Activated T-helper 17 cell treated with anti-CD3 and anti-CD28 coated beads, Interleukin-2, amount 50 U/mL, for 72 hours (primary cell): ENCODE results near the gene NSMCE1. TPM values are rescaled to one million over a fixed set of nuclear protein-coding genes. Genes with fewer than 3 reads are reported as not detected.
"Not testable (repeated sequence)": the region's sequence is repeated elsewhere in the genome, so short reads cannot be mapped to it uniquely, and the experiment has no call there.

Experiments used
- ATAC-seq: fragments of 150-1000 bp; cut with Tn5 transposase; replicated peaks from 2 replicates; pipeline ENCODE4 v1.10.0; 2021; ENCODE audit warnings: mild to moderate bottlenecking, moderate library complexity
- H3K27ac Mint-ChIP-seq: one replicate; pipeline ENCODE4 v1.8.0; 2022; ENCODE audit warnings: mixed read lengths
- H3K27me3 Mint-ChIP-seq: one replicate; pipeline ENCODE4 v1.8.0; 2022; ENCODE audit warnings: mixed read lengths
- H3K36me3 Mint-ChIP-seq: one replicate; pipeline ENCODE4 v1.8.0; 2022; ENCODE audit warnings: low read depth, mild to moderate bottlenecking, mixed read lengths
- H3K4me1 Mint-ChIP-seq: one replicate; pipeline ENCODE4 v1.8.0; 2022; ENCODE audit warnings: mixed read lengths
- H3K4me3 Mint-ChIP-seq: one replicate; pipeline ENCODE4 v1.8.0; 2022; ENCODE audit warnings: mild to moderate bottlenecking, mixed read lengths
- H3K9me3 Mint-ChIP-seq: one replicate; pipeline ENCODE4 v1.8.0; 2022; ENCODE audit warnings: mixed read lengths
- total RNA-seq, 2 donors: library from RNA; stranded (reverse); gene quantifications; one replicate each; pipeline ENCODE4 v1.2.3, GENCODE V29; 2022

Gene NSMCE1
- total RNA-seq, 2 donors from 2014 or later: 59.6 to 99.8 TPM

GRCh38 chr16:27270349-27270748 lies 1.8 kb upstream of the NSMCE1 start:
- H3K27me3 Mint-ChIP-seq: no peaks in the 10 kb centered on the region
- H3K9me3 Mint-ChIP-seq: peaks cover 3% of the 10 kb centered on the region
- H3K4me1 Mint-ChIP-seq: peaks cover 38% of the 10 kb centered on the region
- no peak overlapping the region for H3K27ac Mint-ChIP-seq
- H3K36me3 Mint-ChIP-seq: peaks cover 28% of the 10 kb centered on the region
- H3K4me3 Mint-ChIP-seq: peak overlapping the region; percentile 96
- peak; percentile 25 for ATAC-seq

GRCh38 chr16:27269300-27270150 lies 953 bp upstream of the NSMCE1 start:
- ATAC-seq: no peak
- Mint-ChIP-seq H3K36me3 (peaks cover 34% of the 10 kb centered on the region), H3K27me3 (no peaks in the 10 kb centered on the region), H3K9me3 (peaks cover 3% of the 10 kb centered on the region), H3K4me3 (peak overlapping the region; percentile 96), H3K4me1 (peaks cover 44% of the 10 kb centered on the region), H3K27ac (peak overlapping the region; percentile 97)

GRCh38 chr16:27267037-27267677 lies 1.4 kb downstream of the NSMCE1 start:
- Mint-ChIP-seq H3K4me1 (peaks cover 46% of the 10 kb centered on the region), H3K27ac (peak overlapping the region; percentile 97), H3K9me3 (peaks cover 2% of the 10 kb centered on the region), H3K27me3 (no peaks in the 10 kb centered on the region), H3K4me3 (peak overlapping the region; percentile 96), H3K36me3 (peaks cover 53% of the 10 kb centered on the region)
- ATAC-seq: peak; percentile 15

- H3K4me1 Mint-ChIP-seq: peaks cover 44% of the 10 kb centered on the region
- no peaks in the 10 kb centered on the region for H3K9me3 Mint-ChIP-seq
- H3K36me3 Mint-ChIP-seq: peaks cover 58% of the 10 kb centered on the region
- no peaks in the 10 kb centered on the region for H3K27me3 Mint-ChIP-seq
- no peak for ATAC-seq
- peak overlapping the region; percentile 31 for H3K4me3 Mint-ChIP-seq
- peak overlapping the region; percentile 3 for H3K27ac Mint-ChIP-seq
Observed at GRCh38 chr16:27265982-27266381, 2.6 kb downstream of the NSMCE1 start.

- H3K4me3 Mint-ChIP-seq: peak overlapping the region; percentile 11
- H3K9me3 Mint-ChIP-seq: no peaks in the 10 kb centered on the region
- no peaks in the 10 kb centered on the region for H3K27me3 Mint-ChIP-seq
- H3K27ac Mint-ChIP-seq: peak overlapping the region; percentile 26
- peaks cover 66% of the 10 kb centered on the region for H3K36me3 Mint-ChIP-seq
- ATAC-seq: no peak
- H3K4me1 Mint-ChIP-seq: peaks cover 41% of the 10 kb centered on the region
Observed at GRCh38 chr16:27264151-27264550, 4.4 kb downstream of the NSMCE1 start.

- peaks cover 45% of the 10 kb centered on the region for H3K4me1 Mint-ChIP-seq
- H3K9me3 Mint-ChIP-seq, ATAC-seq, H3K4me3 Mint-ChIP-seq, H3K27me3 Mint-ChIP-seq, H3K27ac Mint-ChIP-seq: not testable (repeated sequence)
- H3K36me3 Mint-ChIP-seq: peaks cover 65% of the 10 kb centered on the region
Observed at GRCh38 chr16:27262904-27263423, 5.6 kb downstream of the NSMCE1 start.

- H3K4me3 Mint-ChIP-seq: no peak overlapping the region
- ATAC-seq: no peak
- no peaks in the 10 kb centered on the region for H3K27me3 Mint-ChIP-seq
- H3K36me3 Mint-ChIP-seq: peaks cover 71% of the 10 kb centered on the region
- peaks cover 47% of the 10 kb centered on the region for H3K4me1 Mint-ChIP-seq
- H3K9me3 Mint-ChIP-seq: no peaks in the 10 kb centered on the region
- peak overlapping the region; percentile 4 for H3K27ac Mint-ChIP-seq
Observed at GRCh38 chr16:27259710-27260109, 8.9 kb downstream of the NSMCE1 start.

GRCh38 chr16:27258241-27258734 lies 10.3 kb downstream of the NSMCE1 start:
- Mint-ChIP-seq H3K36me3 (peaks cover 75% of the 10 kb centered on the region), H3K9me3 (no peaks in the 10 kb centered on the region), H3K4me1 (peaks cover 52% of the 10 kb centered on the region), H3K4me3 (peak overlapping the region; percentile 18), H3K27me3 (no peaks in the 10 kb centered on the region), H3K27ac (peak overlapping the region; percentile 4)
- peak; percentile 27 for ATAC-seq

- H3K4me3 Mint-ChIP-seq: no peak overlapping the region
- peak overlapping the region; percentile 79 for H3K27ac Mint-ChIP-seq
- no peaks in the 10 kb centered on the region for H3K27me3 Mint-ChIP-seq
- H3K36me3 Mint-ChIP-seq: peaks cover 72% of the 10 kb centered on the region
- no peaks in the 10 kb centered on the region for H3K9me3 Mint-ChIP-seq
- peaks cover 47% of the 10 kb centered on the region for H3K4me1 Mint-ChIP-seq
- ATAC-seq: no peak
Observed at GRCh38 chr16:27257271-27257670, 11.3 kb downstream of the NSMCE1 start.

GRCh38 chr16:27256861-27257260 lies 11.7 kb downstream of the NSMCE1 start:
- Mint-ChIP-seq H3K27ac (peak overlapping the region; percentile 79), H3K36me3 (peaks cover 75% of the 10 kb centered on the region), H3K4me1 (peaks cover 49% of the 10 kb centered on the region), H3K27me3 (no peaks in the 10 kb centered on the region), H3K4me3 (no peak overlapping the region), H3K9me3 (no peaks in the 10 kb centered on the region)
- no peak for ATAC-seq

- H3K4me3 Mint-ChIP-seq: peak overlapping the region; percentile 82
- peaks cover 59% of the 10 kb centered on the region for H3K4me1 Mint-ChIP-seq
- H3K9me3 Mint-ChIP-seq: no peaks in the 10 kb centered on the region
- H3K27ac Mint-ChIP-seq: peak overlapping the region; percentile 96
- no peaks in the 10 kb centered on the region for H3K27me3 Mint-ChIP-seq
- peak; percentile 61 for ATAC-seq
- peaks cover 84% of the 10 kb centered on the region for H3K36me3 Mint-ChIP-seq
Observed at GRCh38 chr16:27254262-27254811, 14.2 kb downstream of the NSMCE1 start.

- ATAC-seq: peak; percentile 74
- H3K4me3 Mint-ChIP-seq: peak overlapping the region; percentile 82
Observed at GRCh38 chr16:27253526-27253930, 15.0 kb downstream of the NSMCE1 start.

GRCh38 chr16:27252206-27252585 lies 16.4 kb downstream of the NSMCE1 start:
- Mint-ChIP-seq H3K27me3 (no peaks in the 10 kb centered on the region), H3K4me1 (peaks cover 64% of the 10 kb centered on the region), H3K9me3 (no peaks in the 10 kb centered on the region), H3K27ac (peak overlapping the region; percentile 96), H3K36me3 (peaks cover 86% of the 10 kb centered on the region), H3K4me3 (peak overlapping the region; percentile 82)
- ATAC-seq: no peak

More at GRCh38 chr16:27253526-27253930, 15.0 kb downstream of the NSMCE1 start:
- peak overlapping the region; percentile 96 for H3K27ac Mint-ChIP-seq
- peaks cover 83% of the 10 kb centered on the region for H3K36me3 Mint-ChIP-seq
- H3K27me3 Mint-ChIP-seq: no peaks in the 10 kb centered on the region
- H3K4me1 Mint-ChIP-seq: peaks cover 55% of the 10 kb centered on the region
- no peaks in the 10 kb centered on the region for H3K9me3 Mint-ChIP-seq

- peak overlapping the region; percentile 96 for H3K27ac Mint-ChIP-seq
- peaks cover 83% of the 10 kb centered on the region for H3K36me3 Mint-ChIP-seq
- peak overlapping the region; percentile 82 for H3K4me3 Mint-ChIP-seq
- no peaks in the 10 kb centered on the region for H3K9me3 Mint-ChIP-seq
- no peaks in the 10 kb centered on the region for H3K27me3 Mint-ChIP-seq
- peaks cover 67% of the 10 kb centered on the region for H3K4me1 Mint-ChIP-seq
- peak; percentile 63 for ATAC-seq
Observed at GRCh38 chr16:27251541-27252205, 16.9 kb downstream of the NSMCE1 start.
